Prostate gland (tissue), 2 donors: ENCODE data around the gene OMG. TPM values are rescaled to one million over a fixed set of nuclear protein-coding genes. Genes with fewer than 3 reads are reported as not detected.
"Not testable (repeated sequence)": the region's sequence is repeated elsewhere in the genome, so short reads cannot be mapped to it uniquely, and the experiment has no call there.

Experiments
- DNase-seq: peaks from one replicate; pipeline ENCODE4 v3.0.0-alpha.2; 2019; ENCODE audit warnings: low spot score
- H3K27ac ChIP-seq, 2 donors: fragments of 200-600 bp; sonication (generic); 2 replicates each; pipeline ENCODE4 v1.5.1; 2017 to 2019
- H3K27me3 ChIP-seq: fragments of 200-600 bp; sonication (generic); replicated peaks from 2 replicates; pipeline ENCODE4 v1.5.1; 2019; ENCODE audit not compliant: insufficient read depth
- H3K36me3 ChIP-seq, 2 donors: fragments of 200-600 bp; sonication (generic); 1 replicate in 1 of 2; 2 replicates in 1 of 2; pipeline versions ENCODE4 v1.5.1 to v1.8.1; 2017 to 2019
- H3K4me1 ChIP-seq: fragments of 200-600 bp; sonication (generic); replicated peaks from 2 replicates; pipeline ENCODE4 v1.5.1; 2019
- H3K4me3 ChIP-seq, 2 donors: fragments of 200-600 bp; sonication (generic); 2 replicates each; pipeline ENCODE4 v1.5.1; 2017 to 2019
- H3K9me3 ChIP-seq: fragments of 200-600 bp; sonication (generic); 2 replicates; pipeline ENCODE4 v1.5.1; 2017
- POLR2A ChIP-seq: fragments of 450-650 bp; IDR thresholded peaks from one replicate; pipeline ENCODE4 v1.6.1; 2016; ENCODE audit warnings: antibody characterized with exemption, mild to moderate bottlenecking
- POLR2AphosphoS5 ChIP-seq: sonication (generic); formaldehyde crosslinking; IDR thresholded peaks from one replicate; pipeline ENCODE4 v1.6.1; 2017; ENCODE audit warnings: antibody characterized with exemption
- WGBS: methylation state at CpG from one replicate; pipeline ENCODE4 v1.1.5; 2018; 5-methylcytosine and 5-hydroxymethylcytosine counted together
- intact Hi-C: fragments of 100-400 bp; cut with DNase I; formaldehyde crosslinking; loops from one replicate; pipeline ENCODE4 v1.14.2; 2022
- total RNA-seq, 2 donors: library from RNA; depleted of rRNA; stranded (reverse); fragments of >200 nt; gene quantifications; one replicate each; pipeline ENCODE4 v1.1.0, GENCODE V29; 2016
- TF ChIP-seq, protein P1 (sequence below), 4 experiments: fragments of 200-600 bp in 2 of 4; fragments of 450-650 bp in 2 of 4; sonication (generic) in 2 of 4; IDR thresholded peaks; 1 replicate in 3 of 4; 2 replicates in 1 of 4; pipeline ENCODE4 v1.5.1; 2016 to 2019; ENCODE audit warnings: antibody characterized with exemption in 4 of 4, mild to moderate bottlenecking in 2 of 4, moderate library complexity in 2 of 4

The OMG gene, protein sequence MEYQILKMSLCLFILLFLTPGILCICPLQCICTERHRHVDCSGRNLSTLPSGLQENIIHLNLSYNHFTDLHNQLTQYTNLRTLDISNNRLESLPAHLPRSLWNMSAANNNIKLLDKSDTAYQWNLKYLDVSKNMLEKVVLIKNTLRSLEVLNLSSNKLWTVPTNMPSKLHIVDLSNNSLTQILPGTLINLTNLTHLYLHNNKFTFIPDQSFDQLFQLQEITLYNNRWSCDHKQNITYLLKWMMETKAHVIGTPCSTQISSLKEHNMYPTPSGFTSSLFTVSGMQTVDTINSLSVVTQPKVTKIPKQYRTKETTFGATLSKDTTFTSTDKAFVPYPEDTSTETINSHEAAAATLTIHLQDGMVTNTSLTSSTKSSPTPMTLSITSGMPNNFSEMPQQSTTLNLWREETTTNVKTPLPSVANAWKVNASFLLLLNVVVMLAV
- not detected for total RNA-seq

DNA sequence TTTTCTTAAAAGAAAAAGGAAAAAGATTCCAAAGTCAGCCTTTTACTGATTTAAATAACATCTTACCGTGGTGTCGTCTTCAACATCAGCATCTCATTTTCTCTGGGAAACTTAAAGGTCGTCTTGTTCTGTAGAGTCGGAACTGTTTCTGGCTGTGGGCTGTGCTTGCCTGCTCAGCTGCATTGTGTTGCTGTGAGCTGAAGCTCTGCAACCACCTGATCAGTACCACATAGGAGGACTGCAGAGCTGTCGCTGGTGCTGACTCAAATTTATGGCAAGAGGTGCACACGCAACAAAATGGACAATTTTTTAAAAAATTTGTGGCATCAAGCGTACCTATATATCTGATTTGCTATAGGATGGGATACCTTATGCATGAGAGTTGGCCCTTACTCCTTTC lies at the start of gene OMG:
Gene OMG (minus strand): TSS at position 150 of the 400 bp plus-strand sequence. CDS start 908 bp downstream, outside the sequence.
- 93% methylated on average over 7 of the region's 7 CpGs for WGBS
- TF ChIP-seq POLR2AphosphoS5 (no peak), POLR2A (no peak)
- TF ChIP-seq, protein P1, sequence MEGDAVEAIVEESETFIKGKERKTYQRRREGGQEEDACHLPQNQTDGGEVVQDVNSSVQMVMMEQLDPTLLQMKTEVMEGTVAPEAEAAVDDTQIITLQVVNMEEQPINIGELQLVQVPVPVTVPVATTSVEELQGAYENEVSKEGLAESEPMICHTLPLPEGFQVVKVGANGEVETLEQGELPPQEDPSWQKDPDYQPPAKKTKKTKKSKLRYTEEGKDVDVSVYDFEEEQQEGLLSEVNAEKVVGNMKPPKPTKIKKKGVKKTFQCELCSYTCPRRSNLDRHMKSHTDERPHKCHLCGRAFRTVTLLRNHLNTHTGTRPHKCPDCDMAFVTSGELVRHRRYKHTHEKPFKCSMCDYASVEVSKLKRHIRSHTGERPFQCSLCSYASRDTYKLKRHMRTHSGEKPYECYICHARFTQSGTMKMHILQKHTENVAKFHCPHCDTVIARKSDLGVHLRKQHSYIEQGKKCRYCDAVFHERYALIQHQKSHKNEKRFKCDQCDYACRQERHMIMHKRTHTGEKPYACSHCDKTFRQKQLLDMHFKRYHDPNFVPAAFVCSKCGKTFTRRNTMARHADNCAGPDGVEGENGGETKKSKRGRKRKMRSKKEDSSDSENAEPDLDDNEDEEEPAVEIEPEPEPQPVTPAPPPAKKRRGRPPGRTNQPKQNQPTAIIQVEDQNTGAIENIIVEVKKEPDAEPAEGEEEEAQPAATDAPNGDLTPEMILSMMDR (IDR thresholded peaks at IDR 0.05) = no peak
- Histone ChIP-seq H3K4me1 (no peaks in the 10 kb centered on the region), H3K36me3 (no peaks in the 10 kb centered on the region), H3K27ac (no peak within 1 kb of the TSS), H3K9me3 (no peaks in the 10 kb centered on the region), H3K27me3 (no peaks in the 10 kb centered on the region), H3K4me3 (no peak within 1 kb of the TSS)
- no peak for DNase-seq
- intact Hi-C loops = no loop called here

DNA sequence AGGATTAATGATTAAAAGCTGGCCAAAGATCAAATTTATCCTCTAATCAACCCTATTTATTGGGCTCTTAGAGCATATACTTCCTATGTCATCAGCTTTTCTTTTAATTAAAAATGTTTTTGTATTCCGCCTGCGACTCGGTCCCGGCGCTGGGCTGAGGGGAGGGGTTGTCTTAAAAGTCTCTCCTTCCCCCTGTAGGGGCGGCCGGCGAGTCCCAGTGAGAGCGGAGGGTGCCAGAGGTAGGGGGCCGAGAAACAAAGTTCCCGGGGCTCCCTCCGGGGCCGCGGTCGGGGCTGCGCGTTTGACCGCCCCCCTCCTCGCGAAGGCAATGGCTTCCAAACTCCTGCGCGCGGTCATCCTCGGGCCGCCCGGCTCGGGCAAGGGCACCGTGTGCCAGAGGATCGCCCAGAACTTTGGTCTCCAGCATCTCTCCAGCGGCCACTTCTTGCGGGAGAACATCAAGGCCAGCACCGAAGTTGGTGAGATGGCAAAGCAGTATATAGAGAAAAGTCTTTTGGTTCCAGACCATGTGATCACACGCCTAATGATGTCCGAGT lies 48.2 kb upstream of the OMG start:
- DNase-seq, H3K36me3 ChIP-seq, H3K4me1 ChIP-seq, H3K27ac ChIP-seq, H3K4me3 ChIP-seq, intact Hi-C loops, H3K27me3 ChIP-seq, H3K9me3 ChIP-seq: not testable (repeated sequence)
- 96% methylated on average over 20 of the region's 34 CpGs for WGBS

DNA sequence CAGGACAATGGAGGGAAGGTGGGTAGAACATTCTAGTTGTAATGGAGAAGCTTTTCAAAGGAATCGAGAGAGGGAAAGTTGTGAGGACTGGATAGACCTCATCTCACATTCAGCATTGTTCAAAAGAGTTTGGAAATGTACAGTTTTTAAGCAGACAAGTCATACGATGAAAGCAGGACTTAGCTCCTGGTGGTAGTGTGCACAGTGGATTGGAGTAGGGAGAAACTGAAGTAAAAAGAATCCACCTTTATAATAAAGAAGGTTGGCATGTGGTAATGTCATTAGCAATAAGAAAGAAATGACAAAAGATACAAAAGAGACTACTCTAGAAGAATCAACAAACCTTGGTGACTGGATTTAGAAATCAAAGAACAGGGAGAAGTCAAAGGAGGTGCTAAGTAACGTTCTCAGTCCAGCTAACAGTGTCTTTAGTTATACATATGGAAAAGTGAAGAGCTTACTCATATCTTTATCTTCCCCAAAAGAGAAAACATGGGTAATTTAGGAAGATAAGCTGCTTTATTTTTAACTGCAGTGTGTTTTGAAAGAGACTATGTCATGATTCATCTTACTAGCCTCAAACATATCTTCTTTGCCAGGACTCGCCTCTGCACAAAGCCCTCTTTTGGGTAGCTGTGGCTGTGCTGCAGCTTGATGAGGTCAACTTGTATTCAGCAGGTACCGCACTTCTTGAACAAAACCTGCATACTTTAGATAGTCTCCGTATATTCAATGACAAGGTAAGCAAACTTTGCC lies 43.0 kb upstream of the OMG start:
- Histone ChIP-seq H3K36me3 (no peaks in the 10 kb centered on the region), H3K27me3 (no peaks in the 10 kb centered on the region), H3K4me1 (no peaks in the 10 kb centered on the region), H3K4me3 (no peak overlapping the region), H3K9me3 (no peaks in the 10 kb centered on the region), H3K27ac (no peak overlapping the region)
- TF ChIP-seq POLR2AphosphoS5 (no peak), POLR2A (no peak)
- TF ChIP-seq, protein P1 (IDR thresholded peaks at IDR 0.05) = no peak
- intact Hi-C loops = no loop called here
- WGBS = 78% methylated on average over 6 of the region's 6 CpGs
- no peak for DNase-seq

DNA sequence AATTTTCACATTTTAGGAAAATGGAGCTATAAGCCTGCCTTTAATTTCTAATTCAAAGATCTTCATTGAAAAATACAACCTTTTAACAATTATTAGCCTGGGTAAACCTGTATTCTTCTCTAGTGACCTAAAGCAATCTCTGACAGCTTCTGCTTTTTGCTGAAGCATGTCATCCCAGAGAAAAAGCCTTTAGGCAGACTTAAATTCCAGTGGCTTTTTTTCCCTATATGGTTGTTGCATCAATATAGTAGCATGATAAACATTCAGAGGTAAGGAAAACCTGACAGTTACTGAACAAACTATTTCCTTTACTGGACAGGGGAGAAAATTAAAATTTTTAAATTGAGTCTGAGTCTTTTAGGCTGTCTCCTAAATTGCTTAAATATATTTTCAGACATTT lies 32.2 kb upstream of the OMG start:
- Histone ChIP-seq H3K9me3 (no peaks in the 10 kb centered on the region), H3K4me3 (no peak overlapping the region), H3K36me3 (no peaks in the 10 kb centered on the region), H3K4me1 (no peaks in the 10 kb centered on the region), H3K27ac (no peak overlapping the region), H3K27me3 (no peaks in the 10 kb centered on the region)
- intact Hi-C loops = no loop called here
- DNase-seq = no peak
- TF ChIP-seq, protein P1 (IDR thresholded peaks at IDR 0.05) = no peak
- no peak for TF ChIP-seq POLR2A
- TF ChIP-seq POLR2AphosphoS5 = no peak

DNA sequence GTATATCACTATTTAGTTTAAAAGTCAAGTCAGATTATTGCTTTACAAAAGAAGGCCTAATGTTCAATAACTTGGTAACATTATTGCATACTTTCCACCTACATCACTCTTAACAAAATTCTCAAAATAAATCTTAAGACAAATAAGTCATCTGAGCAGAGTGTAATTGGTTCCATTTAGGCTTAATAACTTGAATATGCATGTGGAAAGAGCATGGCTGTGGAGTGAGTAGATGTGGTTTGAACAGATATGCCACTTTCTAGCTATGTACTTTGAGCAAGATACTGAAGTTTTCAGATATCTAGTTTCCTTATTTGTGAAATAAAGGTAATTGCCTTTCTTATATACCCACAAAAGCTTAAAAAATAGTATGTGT lies 31.1 kb upstream of the OMG start:
- TF ChIP-seq POLR2A = no peak
- TF ChIP-seq POLR2AphosphoS5 = no peak
- TF ChIP-seq, protein P1 (IDR thresholded peaks at IDR 0.05) = no peak

More for the DNA sequence above, 31.1 kb upstream of the OMG start:
- no peak overlapping the region for H3K27ac ChIP-seq
- intact Hi-C loops = no loop called here
- no peak overlapping the region for H3K4me3 ChIP-seq
- H3K27me3 ChIP-seq = no peaks in the 10 kb centered on the region
- H3K9me3 ChIP-seq = no peaks in the 10 kb centered on the region
- no peaks in the 10 kb centered on the region for H3K36me3 ChIP-seq
- no peak for DNase-seq
- no peaks in the 10 kb centered on the region for H3K4me1 ChIP-seq
